NCI-H1048 (cell line): Measurements from ENCODE around the gene NLRC4.
"Not testable (repeated sequence)": the region's sequence is repeated elsewhere in the genome, so short reads cannot be mapped to it uniquely, and the experiment has no call there.

Source experiments
- DNase-seq: peaks from one replicate; lab custom pipeline; 2025; lab: John Stamatoyannopoulos, UW

NLRC4 gene

GRCh38 chr2:32242331-32242730, 22.4 kb downstream of the NLRC4 start:
- no peak for DNase-seq

- no peak for DNase-seq
Observed at GRCh38 chr2:32237996-32238395, 26.7 kb downstream of the NLRC4 start.

DNA sequence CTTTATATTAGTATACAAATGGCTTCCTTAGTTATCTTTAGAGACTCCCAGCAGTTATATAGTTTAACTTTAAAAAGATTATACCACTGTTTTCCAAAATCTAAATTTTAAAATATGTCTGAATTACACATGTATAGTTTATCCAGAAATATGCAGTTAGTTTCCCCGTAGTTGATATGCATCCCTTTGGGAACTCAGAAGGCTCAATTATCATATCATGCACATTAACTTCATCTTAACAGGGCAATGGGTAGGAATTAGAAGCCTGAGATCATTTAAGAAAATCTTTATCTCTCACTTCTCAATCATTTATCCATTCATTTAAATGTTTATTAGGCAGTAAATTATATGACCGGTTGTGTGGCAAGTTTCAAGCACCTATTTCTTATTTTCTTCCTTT, 27.2 kb downstream of the NLRC4 start:
- no peak for DNase-seq

DNA sequence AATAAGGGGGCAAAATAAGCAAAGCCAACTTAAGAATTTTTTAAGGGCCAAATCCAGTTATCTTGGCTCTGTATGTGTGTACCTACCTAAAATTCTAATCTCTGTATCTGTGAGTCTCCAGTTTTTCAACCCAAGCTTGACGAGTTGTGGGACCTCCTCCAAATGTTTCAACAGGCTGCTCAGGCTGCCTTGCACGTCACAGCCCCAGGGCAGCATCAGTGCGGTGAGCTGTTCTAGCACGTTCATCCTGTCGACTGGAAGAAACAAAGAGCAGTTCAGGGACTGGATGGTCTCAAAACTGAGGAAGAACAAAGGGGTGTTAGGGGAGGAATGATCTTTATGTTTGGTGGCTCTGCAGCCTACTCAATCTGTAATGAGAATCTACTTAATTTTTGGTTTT, 29.4 kb downstream of the NLRC4 start:
- DNase-seq: no peak

- no peak for DNase-seq
Observed at GRCh38 chr2:32231959-32232358, 32.7 kb downstream of the NLRC4 start.

DNA sequence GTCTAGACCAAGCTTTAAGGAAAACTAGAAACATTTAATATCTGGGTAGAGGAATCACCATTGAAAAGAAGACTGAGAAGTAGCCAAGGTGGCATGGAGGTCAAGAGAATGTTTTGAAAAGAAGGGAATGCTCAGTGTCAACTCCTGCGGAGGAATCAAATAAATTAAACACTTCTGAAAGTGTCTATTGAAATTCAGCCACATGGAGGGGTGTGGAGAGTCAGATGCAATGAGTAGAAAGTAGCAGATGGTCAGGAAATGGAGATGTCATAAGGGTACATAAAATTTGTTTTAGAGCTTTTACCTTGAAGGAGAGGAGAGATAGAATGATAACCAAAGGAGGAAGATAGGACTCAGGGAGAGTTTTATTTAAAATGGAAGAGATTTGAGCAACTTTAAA, 35.1 kb downstream of the NLRC4 start:
- no peak for DNase-seq

- no peak for DNase-seq
Observed at GRCh38 chr2:32228181-32228580, 36.5 kb downstream of the NLRC4 start.

- no peak for DNase-seq
Observed at GRCh38 chr2:32227492-32227891, 37.2 kb downstream of the NLRC4 start.

GRCh38 chr2:32222966-32223365, 41.7 kb downstream of the NLRC4 start:
- DNase-seq: no peak

GRCh38 chr2:32220445-32220844, 44.2 kb downstream of the NLRC4 start:
- no peak for DNase-seq

GRCh38 chr2:32212295-32212694, 52.4 kb downstream of the NLRC4 start:
- no peak for DNase-seq

DNA sequence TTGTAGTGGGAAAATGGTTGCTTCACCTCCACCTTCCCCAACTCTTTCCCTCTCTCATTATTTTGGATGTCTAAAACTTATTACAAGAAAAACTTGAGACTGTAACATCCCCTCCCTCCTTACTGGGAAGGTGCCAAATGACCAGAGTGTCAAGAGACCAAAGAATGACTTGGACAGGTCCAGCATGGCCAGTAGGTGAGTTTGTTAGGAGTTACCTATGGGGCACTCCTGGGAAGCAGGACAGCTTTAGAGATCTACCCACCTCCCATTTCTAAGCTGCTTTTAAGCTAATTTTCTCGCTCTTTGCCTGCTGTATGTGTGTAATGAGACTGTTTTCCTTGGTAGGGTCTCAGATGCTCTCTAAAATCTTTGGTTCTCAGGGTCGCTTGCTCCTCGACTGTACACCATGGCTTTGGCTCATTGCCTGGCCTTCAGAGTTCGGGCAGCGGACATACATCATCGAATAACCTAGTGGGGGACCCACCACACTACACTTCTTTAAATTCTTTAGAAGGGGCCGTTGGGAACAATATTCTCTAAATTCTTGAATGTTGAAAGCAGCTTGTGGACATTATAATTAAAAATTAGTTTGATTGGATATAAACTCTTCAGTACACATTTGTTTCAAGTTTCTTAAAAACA, 53.8 kb downstream of the NLRC4 start:
- no peak for DNase-seq

- DNase-seq: not testable (repeated sequence)
Observed at GRCh38 chr2:32203428-32203827, 61.3 kb downstream of the NLRC4 start.

DNA sequence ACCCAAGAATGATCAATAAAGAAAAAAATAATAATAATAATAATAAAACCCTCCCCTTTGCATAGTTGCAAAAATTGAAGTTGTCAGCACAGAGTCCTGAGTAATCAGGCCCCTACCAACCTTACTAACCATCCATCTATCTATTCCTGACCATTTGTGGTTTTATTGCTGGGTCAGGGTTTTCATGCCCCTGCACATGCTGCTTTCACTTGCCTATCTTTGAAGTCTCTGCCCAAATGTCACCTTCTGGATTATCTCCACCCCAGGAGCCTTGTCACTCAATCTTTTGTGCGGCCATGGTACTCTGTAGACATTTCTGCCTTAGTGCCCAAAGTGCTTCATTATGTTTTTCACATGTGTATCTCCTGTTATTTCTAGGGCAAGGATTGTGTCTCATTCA, 63.9 kb downstream of the NLRC4 start:
- no peak for DNase-seq

DNA sequence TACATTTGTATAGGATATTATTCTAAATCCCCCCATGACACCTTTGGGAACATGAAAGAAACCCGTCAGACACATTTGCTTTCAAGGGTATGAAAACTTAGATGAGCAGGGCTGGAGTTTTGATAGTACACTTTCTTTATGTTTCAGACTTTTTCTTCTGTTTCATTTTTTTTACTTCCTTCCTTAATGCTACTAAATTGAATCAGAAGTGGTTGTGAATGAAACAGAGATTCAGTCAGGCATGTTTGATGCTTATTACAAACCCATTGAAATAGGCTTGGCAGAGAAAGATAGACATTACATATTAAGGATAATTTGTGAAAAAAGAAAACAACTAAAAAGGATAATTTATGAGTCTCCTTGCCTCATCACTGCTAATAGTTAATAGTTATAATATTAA, 72.3 kb downstream of the NLRC4 start:
- DNase-seq: no peak

GRCh38 chr2:32189011-32189410, 75.7 kb downstream of the NLRC4 start:
- DNase-seq: no peak

- DNase-seq: no peak
Observed at GRCh38 chr2:32182667-32183066, 82.0 kb downstream of the NLRC4 start.
